IPS DF 6.9 (cell line): ENCODE data around the gene RILPL1.

Experiments used
- DNase-seq: peaks from one replicate; pipeline ENCODE4 v3.0.0-alpha.2; 2013; ENCODE audit warnings: low read depth, low spot score
- H3K27ac ChIP-seq: one replicate; pipeline ENCODE4 v1.5.1; 2013; ENCODE audit warnings: low read length, control low read depth
- H3K27me3 ChIP-seq: 2 replicates; pipeline ENCODE4 v1.6.1; 2013; ENCODE audit warnings: mild to moderate bottlenecking, low read length; ENCODE audit not compliant: control insufficient read depth, insufficient read depth
- H3K36me3 ChIP-seq: 2 replicates; pipeline ENCODE4 v1.6.1; 2013; ENCODE audit warnings: low read length; ENCODE audit not compliant: control insufficient read depth, insufficient read depth
- H3K4me1 ChIP-seq: 2 replicates; pipeline ENCODE4 v1.6.1; 2013; ENCODE audit warnings: low read length; ENCODE audit not compliant: control insufficient read depth, insufficient read depth
- H3K4me3 ChIP-seq: 2 replicates; pipeline ENCODE4 v1.5.1; 2013; ENCODE audit warnings: mild to moderate bottlenecking, low read length
- H3K9me3 ChIP-seq: 2 replicates; pipeline ENCODE4 v1.6.1; 2013; ENCODE audit warnings: low read length, inconsistent platforms; ENCODE audit not compliant: control insufficient read depth, insufficient read depth
- WGBS: extraction: QIAGEN DNeasy Blood & Tissue Kit; methylation state at CpG from one replicate; pipeline ENCODE4 v1.1.7; 2013; ENCODE audit warnings: mixed read lengths, missing lambda C conversion rate; ENCODE audit not compliant: insufficient read length, insufficient coverage; 5-methylcytosine and 5-hydroxymethylcytosine counted together

The RILPL1 gene

GRCh38 chr12:123428591-123428990, 104.9 kb downstream of the RILPL1 start:
- no CpG with 5 or more reads among the region's 6 CpGs for WGBS
- Histone ChIP-seq H3K36me3 (no peaks in the 10 kb centered on the region), H3K27me3 (no peaks in the 10 kb centered on the region), H3K9me3 (no peaks in the 10 kb centered on the region), H3K4me3 (no peak overlapping the region; the same call in 1 of the 2 replicates), H3K27ac (no peak overlapping the region), H3K4me1 (no peaks in the 10 kb centered on the region)
- no peak for DNase-seq

- WGBS = no CpG with 5 or more reads among the region's 8 CpGs
- DNase-seq = no peak
- Histone ChIP-seq H3K4me3 (no peak overlapping the region), H3K36me3 (no peaks in the 10 kb centered on the region), H3K9me3 (no peaks in the 10 kb centered on the region), H3K27me3 (no peaks in the 10 kb centered on the region), H3K4me1 (no peaks in the 10 kb centered on the region), H3K27ac (no peak overlapping the region)
These were observed 106.3 kb downstream of the RILPL1 start for GRCh38 chr12:123427036-123427769.

- H3K9me3 ChIP-seq = no peaks in the 10 kb centered on the region
- WGBS = no CpG with 5 or more reads among the region's 2 CpGs
- H3K36me3 ChIP-seq = no peaks in the 10 kb centered on the region
- H3K4me1 ChIP-seq = no peaks in the 10 kb centered on the region
- no peak overlapping the region for H3K27ac ChIP-seq
- H3K27me3 ChIP-seq = no peaks in the 10 kb centered on the region
- no peak overlapping the region for H3K4me3 ChIP-seq
- DNase-seq = no peak
These were observed 112.2 kb downstream of the RILPL1 start for GRCh38 chr12:123421314-123421713.
